ENCODE data around the gene PTPRD.

PTPRD gene

DNA sequence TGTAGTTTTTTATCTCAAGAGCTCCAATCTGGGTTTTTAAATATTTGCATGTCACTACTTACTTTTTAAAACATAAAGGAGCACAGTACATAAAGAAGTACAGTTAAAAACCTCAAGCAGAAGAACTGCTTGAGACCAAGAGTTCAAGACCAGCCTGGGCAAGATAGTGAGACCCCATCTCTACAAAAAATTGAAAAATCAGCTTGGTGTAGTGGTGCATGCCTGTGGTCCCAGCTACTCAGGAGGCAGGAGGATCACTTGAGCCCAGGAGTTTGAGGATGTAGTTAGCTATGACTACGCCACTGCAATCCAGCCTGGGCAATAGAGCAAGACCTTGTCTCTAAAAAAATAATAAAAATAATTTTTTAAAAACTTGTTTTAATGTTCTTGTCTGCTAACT lies 1840.5 kb downstream of the PTPRD start:
- DNase-seq (ENCODE audit: low spot score), result no peak

DNA sequence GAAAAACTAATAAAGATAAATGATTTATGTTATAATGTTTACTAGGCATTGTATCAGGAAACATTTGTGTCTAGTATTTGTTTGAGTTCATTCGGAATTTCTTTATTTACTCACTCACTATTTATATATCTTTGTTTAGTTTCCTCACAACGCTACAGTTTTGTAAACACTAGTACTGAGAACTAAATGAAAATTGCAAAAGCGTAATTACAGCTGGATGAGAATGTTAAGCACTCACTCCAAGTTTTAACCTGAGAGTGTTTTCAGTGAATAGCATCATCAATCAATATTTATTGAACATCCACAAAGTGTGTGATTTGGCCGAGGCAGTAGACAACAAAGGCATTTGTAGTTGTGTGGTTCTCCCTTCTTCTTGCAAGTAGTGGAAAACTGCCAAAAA lies 1843.6 kb downstream of the PTPRD start:
- DNase-seq (ENCODE audit: low spot score), result no peak

DNA sequence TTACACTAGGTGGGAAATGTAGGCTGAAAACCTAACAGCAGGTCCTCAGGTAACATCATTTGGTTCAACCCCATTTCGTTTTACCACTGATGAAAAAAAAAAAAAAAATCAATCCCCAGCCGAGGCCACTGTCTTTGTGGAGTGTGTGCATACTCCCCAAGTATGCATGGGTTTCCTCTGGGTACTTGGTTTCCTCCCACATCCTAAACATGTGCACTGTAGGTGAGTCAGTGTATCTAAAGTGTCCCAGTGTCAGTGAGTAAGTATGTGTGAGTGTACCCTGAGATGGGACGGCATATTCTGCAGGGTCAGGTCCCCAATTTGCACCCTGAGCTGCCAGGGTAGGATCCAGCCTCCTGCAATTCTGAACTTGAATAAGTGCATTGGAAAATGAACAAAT lies 1846.7 kb downstream of the PTPRD start:
- DNase-seq (ENCODE audit: low spot score), result no peak

DNA sequence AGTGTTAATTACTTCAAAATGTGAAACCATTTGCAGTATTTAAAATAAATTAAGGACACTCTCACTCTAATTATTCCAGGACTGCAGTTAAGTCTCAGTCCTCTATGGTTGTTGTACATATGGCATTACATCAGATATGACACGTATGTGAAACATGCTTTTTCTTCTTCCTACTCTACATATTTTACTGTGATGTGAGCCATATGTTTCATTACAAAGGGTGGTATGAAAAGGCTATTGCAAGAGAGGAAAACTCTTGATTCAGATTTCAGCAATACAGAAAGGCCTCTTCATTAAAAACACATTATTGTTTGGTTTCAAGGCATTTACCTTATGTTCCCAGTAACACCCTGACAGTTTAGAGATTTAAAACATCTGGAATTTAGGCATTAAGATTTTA lies 1848.8 kb downstream of the PTPRD start:
- no peak for DNase-seq (ENCODE audit: low spot score)

DNA sequence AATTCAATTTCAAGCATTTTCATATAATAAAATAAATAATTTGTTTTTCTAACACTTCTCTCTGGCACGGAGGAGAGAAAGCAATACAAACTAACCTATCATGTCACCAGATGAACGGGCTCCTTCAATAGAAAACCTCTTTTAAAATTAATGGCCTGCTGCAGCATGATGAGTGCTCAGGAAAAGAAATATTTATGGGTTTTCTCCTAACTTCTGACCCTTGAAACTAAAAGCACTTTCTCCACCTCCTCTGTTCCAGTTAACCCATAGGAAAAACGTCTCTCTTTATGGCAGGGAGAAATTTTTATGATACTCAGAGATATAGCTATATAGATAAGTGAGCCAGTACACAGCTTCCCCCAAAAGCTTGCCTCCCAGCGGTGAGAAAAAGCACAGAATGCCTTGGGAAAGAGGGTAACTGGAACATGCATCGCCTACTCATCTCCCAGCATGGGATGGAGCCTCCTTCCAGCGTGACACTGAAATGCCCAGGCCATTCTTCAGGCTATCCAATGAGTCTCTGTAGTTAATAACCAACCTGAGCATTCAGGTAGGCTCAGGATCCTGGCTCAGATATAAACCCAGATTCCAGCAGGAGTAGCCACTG lies 1850.2 kb downstream of the PTPRD start:
- no peak for DNase-seq (ENCODE audit: low spot score)

DNA sequence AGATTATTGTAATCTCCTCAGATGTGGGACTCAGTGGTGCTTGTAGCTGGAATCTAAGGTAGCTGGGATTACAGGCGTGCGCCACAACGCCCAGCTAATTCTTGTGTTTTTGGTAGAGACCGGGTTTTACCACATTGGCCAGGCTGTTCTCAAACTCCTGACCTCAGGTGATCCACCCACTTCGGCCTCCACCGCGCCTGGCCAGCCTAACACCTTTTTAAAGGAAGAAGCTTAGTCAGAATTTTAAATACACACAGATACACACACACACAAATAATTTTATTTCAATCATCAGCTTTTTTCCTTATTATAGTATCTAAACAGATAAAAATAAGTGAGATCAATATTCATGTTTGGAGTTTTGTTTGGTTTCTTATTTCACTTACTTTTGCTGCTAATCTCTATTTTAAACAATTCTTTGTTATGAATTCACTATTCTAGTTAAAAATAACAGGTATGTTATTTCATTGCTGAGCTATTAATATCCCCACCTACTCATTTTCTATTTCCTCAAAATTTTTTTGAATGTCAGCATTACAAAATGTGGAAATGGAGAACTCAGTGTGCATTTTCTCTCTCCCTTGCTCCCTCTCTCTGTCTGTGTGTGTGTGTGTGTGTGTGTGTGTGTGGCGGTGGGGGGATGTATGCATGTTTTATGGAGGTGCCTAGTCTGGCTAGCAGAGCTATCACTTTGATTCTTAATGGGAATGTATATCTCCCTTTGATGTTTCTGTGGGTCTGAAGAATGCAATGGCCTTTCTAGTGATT lies 1852.6 kb downstream of the PTPRD start:
- DNase-seq (ENCODE audit: low spot score), result no peak

DNA sequence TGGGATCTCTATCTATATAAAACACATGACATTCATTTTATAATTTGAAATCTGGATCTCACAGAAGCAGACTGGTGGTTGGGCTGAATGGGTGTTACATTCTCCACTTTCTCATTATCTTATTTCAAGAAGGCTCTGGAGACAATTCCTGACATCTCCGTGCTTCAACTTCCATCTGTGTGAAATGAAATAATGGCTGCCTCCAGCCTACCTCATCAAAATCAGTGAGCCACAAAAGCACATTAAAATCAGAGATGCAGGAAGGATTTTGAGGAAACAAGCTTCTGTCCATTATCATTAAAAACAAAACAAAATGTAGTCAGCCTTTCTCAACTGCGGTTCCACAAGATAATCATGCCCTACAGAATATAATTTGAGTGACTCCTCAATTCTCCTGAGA lies 1854.9 kb downstream of the PTPRD start:
- DNase-seq (ENCODE audit: low spot score), result no peak

DNA sequence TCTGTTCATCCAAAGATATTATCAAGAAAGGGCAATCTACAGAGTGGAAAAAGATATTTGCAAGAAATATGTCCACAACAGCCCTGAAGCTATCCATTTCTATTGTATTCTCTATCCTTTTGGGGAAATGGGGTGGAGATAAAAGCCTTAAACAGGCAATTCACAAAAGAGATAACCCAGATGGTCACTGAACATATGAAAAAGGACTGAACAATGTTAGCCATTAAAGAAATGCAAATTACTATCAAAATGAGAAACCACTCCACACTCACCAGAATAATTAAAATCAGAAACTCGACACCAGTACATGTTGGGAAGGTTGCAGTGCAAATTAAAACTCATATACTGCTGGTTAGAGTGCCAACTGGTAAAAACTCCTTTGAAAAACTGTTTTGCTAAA lies 1858.1 kb downstream of the PTPRD start:
- no peak for DNase-seq (ENCODE audit: low spot score)

DNA sequence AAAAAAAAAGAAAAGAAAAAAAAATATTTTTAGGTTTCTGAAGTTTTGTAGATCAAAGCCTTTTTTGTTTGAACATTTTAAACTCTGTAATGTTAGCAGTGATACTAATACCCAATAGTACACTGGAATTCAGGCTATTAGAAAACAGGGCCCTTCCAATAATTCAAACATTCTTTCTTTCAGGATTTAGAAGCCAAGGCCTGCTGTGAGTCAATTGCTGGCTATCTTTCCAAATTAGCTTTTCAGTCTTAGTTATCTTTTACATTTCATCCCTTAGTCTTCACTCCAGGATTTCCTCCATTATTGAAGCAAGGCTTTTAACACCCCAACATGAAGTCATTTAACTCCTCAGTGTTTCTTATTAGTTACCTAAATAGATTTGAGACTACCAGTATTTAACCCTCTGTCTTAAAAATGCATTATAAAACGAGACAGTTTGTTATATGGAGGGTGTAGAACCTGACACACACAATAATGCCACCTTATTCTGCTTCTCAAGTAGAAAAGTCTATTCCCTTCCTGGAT lies 1861.3 kb downstream of the PTPRD start:
- DNase-seq (ENCODE audit: low spot score), result no peak

DNA sequence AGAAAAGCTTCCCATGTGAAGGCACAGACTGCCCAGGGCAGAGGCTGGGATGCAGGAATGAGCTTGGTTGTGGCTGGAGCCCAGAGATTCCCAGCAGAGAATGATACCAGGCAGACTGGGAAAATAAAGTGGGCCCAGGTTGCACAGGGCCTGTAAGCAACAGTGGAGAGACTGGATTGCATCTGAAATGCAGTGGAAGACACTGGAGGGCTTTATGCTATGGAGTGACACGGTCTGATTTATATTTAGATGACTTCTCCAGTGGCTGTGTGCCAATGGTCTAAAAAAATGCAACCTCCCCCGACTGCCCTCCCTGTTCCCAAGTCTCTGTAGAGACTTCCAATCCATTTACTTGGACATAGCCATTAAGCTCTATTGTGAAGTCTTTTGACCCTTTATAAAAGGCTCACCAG lies 1862.2 kb downstream of the PTPRD start:
- no peak for DNase-seq (ENCODE audit: low spot score)

DNA sequence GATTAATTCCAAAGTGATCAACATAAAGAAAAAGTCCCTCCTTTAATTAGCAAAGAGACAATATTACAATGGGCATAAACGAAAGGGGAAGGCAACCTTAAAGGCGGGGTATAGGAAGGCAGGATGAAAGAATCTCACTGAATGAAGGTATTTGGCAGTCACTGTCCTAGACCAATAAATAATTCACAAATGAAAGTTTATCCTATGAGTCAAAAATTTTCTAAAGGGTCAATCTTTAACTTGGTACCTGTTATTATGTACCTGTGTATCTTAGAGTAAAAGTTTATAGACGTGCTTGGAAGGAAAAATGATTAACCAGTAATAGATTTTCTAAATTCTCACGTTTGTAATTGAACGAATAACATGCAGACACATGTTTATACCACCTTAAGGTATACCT lies 1867.5 kb downstream of the PTPRD start:
- DNase-seq (ENCODE audit: low spot score), result no peak

DNA sequence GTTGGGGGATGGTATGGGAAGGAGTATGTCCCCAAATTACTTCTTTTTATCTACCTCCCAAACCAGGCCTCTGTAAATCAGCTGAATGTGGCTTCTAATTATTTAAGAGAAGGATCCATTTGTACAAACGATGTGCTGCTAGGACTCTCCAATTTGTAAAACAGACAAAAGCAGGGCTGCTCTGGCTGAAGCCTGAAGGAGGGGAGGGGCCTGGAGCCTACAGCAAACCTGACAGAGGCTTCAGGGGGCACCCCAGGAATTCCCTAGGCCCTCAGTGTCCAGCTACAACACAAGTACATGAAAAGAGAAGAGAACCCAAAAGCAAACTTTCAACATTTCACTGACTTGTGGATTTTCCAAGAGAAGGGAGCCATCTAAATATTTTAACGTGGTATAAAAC lies 1873.9 kb downstream of the PTPRD start:
- no peak for DNase-seq (ENCODE audit: low spot score)

DNA sequence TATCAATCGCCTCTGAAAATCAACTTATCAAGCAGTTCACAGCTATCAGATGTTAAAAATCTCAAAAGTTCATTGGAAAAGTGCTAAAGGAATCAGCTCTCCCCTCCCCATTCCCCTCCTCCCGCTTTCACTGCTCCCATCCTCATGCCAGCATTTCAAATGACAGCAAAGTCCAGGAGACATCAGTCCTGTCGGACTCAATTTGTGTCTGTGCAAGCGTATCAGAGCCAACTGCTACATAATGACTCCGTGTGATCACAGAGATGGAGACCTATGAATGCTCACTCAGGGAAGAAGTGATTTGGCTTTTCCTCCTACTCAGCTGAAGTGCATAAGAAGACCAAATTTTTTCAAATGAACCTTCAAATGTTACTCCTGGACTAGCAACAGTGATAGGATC lies 1876.0 kb downstream of the PTPRD start:
- DNase-seq (ENCODE audit: low spot score), result no peak

DNA sequence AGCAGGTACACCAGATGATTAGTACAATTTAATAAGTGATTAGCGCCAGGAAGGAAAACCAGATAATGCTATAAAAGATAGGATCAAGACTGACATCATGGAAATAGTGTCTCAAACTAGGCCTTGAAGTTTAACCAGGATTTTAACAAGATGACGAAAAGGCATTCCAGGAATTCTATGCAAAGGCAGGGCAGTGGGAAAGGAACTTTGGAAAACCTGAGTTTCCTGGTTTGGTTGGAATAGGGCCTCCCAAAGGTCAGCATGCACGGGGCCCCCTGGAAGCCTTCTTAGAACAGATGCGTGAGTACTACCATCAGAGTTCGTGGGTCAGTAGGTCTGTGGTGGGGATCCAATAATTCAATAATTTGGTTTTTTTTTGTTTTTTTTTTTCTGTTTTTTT lies 1878.0 kb downstream of the PTPRD start:
- DNase-seq (ENCODE audit: low spot score), result no peak

DNA sequence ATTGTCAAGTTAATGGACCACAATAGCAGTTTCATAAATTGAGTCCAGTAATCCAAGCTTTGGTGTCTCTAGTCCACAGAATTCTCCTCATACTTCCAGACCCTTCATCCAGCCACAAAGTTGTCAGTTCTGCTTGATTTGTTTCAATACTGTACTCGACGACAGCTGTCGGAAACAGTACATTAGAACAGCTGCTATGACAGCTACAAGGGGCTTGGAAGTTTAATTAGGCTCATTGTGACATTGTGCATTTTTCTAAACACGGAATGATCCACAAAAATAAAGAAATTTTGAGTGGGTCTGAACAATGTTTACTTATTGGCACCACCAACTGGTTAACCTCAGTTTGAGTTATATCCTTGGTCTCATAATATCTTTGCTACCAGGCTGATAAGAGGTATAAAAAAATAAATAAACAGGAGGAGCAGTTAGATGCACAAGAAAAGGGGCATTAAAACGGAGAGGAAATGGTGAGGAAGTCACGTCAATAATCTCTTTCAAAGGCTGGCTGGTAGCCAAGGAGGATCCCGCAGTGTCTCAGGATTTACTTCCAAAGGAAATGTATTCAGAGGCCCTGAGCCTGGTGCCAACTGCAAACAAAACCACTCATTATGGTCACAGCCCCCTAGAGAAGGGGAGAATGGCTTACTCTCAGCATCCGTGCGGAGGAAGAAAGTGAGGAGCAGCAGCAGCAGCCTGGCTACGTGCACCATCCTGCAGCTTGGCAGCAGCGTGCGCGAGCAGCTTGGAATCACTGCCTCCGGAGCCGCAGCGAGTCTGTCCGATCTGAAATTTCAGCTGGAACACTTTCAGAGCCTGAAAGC lies 1879.5 kb downstream of the PTPRD start:
- no peak for DNase-seq (ENCODE audit: low spot score)

DNA sequence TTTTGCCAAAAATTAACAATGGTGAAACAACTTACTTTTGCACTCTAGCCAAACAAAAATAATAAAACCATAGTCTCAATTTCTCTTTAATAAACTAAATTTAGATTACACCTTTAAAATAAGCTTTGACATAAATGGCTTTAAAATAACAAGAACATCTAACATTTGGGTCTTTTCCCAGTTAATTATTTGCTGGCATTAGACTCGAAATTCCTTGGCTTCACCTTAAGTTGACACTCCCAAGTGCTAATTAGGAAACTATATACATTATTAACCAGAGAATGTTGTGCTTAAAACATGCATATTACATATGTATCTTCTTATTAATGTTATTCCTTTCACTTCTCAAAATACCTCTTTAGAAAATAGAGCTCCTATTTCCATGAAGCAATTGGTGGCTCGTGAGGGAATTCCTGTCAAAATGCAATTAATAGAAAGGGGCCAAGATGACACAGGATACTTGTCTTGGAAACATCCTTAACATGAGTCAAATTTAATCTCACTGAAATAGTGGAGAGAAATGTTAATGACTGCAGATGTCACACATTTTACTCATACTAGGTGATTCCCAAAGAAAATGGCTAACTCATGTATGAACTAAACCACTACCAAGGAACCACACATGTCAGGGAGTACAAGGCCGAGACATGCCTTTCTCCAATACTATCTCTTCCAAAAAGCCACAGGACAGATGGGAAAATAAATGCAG lies 1880.3 kb downstream of the PTPRD start:
- DNase-seq (ENCODE audit: low spot score), result no peak

DNA sequence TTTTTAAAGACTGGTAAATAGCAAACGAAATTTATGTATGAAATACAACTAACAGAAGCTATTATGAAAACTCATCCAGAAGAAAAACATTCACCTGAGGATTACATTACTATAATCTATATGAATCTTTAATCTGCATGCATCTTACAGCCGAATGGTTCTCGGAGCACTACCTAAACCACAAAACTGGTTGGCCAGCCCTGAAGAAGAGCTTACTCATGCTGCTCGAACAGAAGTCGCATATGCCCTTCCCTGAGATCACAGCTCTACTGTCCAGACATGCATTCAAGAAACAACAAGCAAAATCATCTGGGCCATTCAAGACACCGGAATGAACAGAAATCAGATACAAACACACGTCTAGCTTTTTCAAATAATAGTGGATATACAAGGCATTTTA lies 1882.2 kb downstream of the PTPRD start:
- DNase-seq (ENCODE audit: low spot score), result no peak

DNA sequence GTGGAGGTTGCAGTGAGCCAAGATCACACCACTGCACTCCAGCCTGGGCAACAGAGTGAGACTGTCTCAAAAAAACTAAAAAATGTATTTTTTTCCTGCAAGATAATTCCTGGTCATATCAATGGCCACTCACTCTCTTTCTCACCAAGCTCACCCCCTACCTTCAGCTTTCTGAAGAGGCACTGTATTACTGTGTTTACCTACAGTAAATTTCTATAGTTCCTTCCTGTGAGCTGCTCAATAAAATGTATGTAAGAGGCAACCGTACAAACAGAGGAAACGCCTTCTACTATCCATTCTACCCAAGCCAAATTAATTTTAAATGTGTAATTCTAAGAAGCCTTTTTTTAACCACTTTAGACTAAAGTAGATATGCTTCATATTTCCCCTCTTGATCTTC lies 1883.9 kb downstream of the PTPRD start:
- no peak for DNase-seq (ENCODE audit: low spot score)

DNA sequence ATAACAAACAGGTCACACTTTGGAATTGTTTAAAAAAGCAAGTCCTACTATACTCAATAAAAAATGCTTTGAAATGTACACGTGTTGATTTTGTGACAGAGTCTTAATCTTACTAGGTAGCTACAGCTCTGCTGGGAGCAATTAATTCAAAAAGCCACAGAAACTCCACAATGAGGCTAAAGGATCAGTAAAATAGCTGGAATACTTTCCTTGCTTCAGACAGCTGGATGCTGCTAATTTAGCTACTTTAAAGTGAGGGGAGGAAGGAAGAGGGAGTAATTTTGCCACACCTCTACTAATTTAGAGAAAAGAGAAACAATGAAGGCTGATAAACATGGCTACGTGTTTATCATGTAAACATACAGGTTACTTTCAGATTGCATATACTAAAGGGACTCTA lies 1885.6 kb downstream of the PTPRD start:
- no peak for DNase-seq (ENCODE audit: low spot score)

DNA sequence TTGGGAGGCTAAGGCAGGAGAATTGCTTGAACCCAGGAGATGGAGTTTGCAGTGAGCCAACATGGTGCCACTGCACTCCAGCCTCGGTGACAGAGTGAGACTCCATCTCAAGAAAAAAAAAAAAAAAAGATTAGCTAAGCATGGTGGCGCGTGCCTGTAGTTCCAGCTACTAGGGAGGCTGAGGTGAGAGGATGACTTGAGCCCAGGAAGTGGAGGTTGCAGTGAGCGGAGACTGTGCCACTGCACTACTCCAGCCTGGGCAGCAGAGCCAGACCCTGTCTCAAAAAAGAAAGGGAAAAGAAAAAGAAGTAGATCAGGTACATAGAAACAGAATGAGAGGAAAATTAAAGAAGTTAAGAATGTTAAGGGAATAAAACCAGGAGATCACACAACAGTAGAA lies 1886.1 kb downstream of the PTPRD start:
- DNase-seq (ENCODE audit: low spot score), result no peak

DNA sequence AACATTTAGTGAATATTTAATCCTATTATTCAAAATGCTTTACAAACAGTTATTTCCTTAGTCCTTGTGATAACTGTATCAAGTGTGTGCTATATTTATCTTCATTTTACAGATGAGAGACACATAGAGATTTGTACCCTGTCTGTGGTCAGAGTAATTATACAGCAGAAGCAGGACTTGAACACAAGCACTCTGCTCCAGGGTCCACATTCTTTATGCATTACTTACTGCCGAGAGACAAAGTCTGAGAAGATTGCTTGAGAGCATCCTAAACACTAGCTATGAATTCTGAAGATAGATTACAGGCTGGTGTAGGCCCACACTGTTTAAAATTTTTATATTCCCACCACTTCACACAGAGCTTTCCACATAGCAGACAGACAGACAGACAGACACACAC lies 1887.2 kb downstream of the PTPRD start:
- no peak for DNase-seq (ENCODE audit: low spot score)

DNA sequence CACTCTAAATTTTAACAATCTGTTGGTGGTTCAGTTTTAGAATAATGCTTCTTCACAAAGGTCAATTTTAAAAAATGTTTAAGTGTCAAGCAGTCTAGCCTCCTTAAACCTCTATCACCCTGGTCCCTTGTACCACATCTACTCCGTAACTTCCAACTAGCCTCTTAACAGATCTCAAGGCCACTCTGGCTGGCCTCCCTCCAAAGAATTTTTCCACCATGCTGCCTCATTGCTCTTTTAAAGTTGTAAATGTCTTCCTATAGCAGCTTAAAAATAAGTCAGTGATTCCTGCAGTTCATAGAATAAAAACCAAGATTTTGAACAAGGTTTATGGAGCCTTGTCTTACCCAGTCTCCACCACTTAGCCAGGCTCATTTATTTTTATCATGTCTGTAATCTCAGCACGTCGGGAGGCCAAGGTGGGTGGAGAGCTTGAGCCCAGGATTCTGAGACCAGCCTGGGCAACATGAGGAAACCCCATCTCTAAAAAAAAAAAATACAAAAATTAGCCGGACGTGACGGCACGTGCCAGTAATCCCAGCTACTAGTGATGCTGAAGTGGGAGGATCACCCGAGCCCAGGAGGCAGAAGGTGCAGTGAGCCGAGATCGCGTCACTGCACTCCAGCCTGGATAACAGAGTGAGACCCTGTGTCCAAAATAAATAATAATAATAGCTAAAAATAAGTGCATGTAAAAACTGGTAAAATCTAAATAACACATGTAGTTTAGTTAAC lies 1888.4 kb downstream of the PTPRD start:
- DNase-seq (ENCODE audit: low spot score), result no peak

Measured in GM03348 (cell line).